Heart left ventricle (tissue), 16 donors: ENCODE measurements around the gene VGLL4. TPM values are rescaled to one million over a fixed set of nuclear protein-coding genes. Genes with fewer than 3 reads are reported as not detected.

Source experiments
- ATAC-seq, 4 donors: fragments of 200-7000 bp; cut with Tn5 transposase; one replicate each; pipeline ENCODE4 v1.9.1; 2020 to 2022; ENCODE audit warnings: moderate library complexity in 4 of 4, mild to moderate bottlenecking in 3 of 4, moderate number of reproducible peaks in 1 of 4
- DNase-seq, 5 donors: peaks; one replicate each; pipeline ENCODE4 v3.0.0-alpha.2; 2020
- H3K27ac ChIP-seq, 12 donors: fragments of 200-600 bp; sonication (generic) in 4 of 12; one replicate each; pipeline versions ENCODE4 v1.5.0 to v1.8.0; 2016 to 2022; ENCODE audit warnings: mild to moderate bottlenecking in 2 of 12
- H3K27me3 ChIP-seq, 9 donors: fragments of 200-600 bp; sonication (generic) in 2 of 9; one replicate each; pipeline versions ENCODE4 v1.5.1 to v1.8.0; 2016 to 2022; ENCODE audit warnings: mild to moderate bottlenecking in 3 of 9
- H3K36me3 ChIP-seq, 9 donors: fragments of 200-600 bp; sonication (generic) in 2 of 9; one replicate each; pipeline versions ENCODE4 v1.5.0 to v1.8.0; 2018 to 2022; ENCODE audit warnings: mild to moderate bottlenecking in 2 of 9
- H3K4me1 ChIP-seq, 12 donors: fragments of 200-600 bp; sonication (generic) in 4 of 12; one replicate each; pipeline versions ENCODE4 v1.5.0 to v1.8.0; 2016 to 2022; ENCODE audit warnings: mild to moderate bottlenecking in 3 of 12
- H3K4me3 ChIP-seq, 12 donors: fragments of 200-600 bp; sonication (generic) in 4 of 12; one replicate each; pipeline versions ENCODE4 v1.5.0 to v1.8.0; 2017 to 2022; ENCODE audit warnings: mild to moderate bottlenecking in 9 of 12, moderate library complexity in 4 of 12
- H3K9me3 ChIP-seq, 12 donors: fragments of 200-600 bp; sonication (generic) in 4 of 12; one replicate each; pipeline versions ENCODE4 v1.5.0 to v1.8.0; 2016 to 2022; ENCODE audit warnings: mild to moderate bottlenecking in 1 of 12
- POLR2A ChIP-seq, 2 donors: fragments of 450-650 bp; IDR thresholded peaks; one replicate each; pipeline ENCODE4 v1.6.1; 2017; ENCODE audit warnings: antibody characterized with exemption in 2 of 2, mild to moderate bottlenecking in 2 of 2, moderate library complexity in 2 of 2
- WGBS, 4 donors: extraction: QIAGEN DNeasy Blood & Tissue Kit in 2 of 4; methylation state at CpG; one replicate each; pipeline versions ENCODE4 v1.1.5 to v1.1.7; 2013 to 2018; 5-methylcytosine and 5-hydroxymethylcytosine counted together
- intact Hi-C, 10 donors: fragments of 100-400 bp; cut with DNase I; formaldehyde crosslinking; loops; one replicate each; pipeline versions ENCODE4 v1.11.1 to v1.14.2; 2022
- polyA plus RNA-seq, 2 donors: library from polyadenylated mRNA; stranded (reverse); fragments of 200-250 nt; gene quantifications; one replicate each; pipeline ENCODE4 v1.2.3, GENCODE V29; 2013
- total RNA-seq, 9 donors: library from RNA; depleted of rRNA in 2 of 9; stranded (reverse); fragments of >200 nt in 2 of 9; fragmentation: NEBNext Ultra II Directional in 3 of 9; extraction: Animal tissue kit (Norgen Biotek cat#: 25700) in 3 of 9; gene quantifications; one replicate each; pipeline versions ENCODE4 v1.1.0 to v1.2.4, GENCODE V29; 2016 to 2023
- TF ChIP-seq, protein P1 (sequence below), 12 donors: fragments of 200-600 bp; sonication (generic) in 4 of 12; IDR thresholded peaks; one replicate each; pipeline versions ENCODE4 v1.5.0 to v1.8.0; 2018 to 2022; ENCODE audit warnings: antibody characterized with exemption in 12 of 12, mild to moderate bottlenecking in 5 of 12
- donor health status: ischemic (EF 13 %, LVEDD 7.1; RV severe dilation, severe dysfunction).
- donor health status: healthy with polysubstance abuse.
- donor health status: DM: no; HTN: yes; CAD: no.
- donor health status: DM: no; HTN: no; CAD: no.
- donor health status: ischemic (EF 25% LVEDD 6.9; RV normal size, moderate dysfunction).
- donor health status: ischemic (EF 25% LVEDD 5.7; RV mildly dilated, moderate dysfunction).
- donor health status: healthy.
- donor health status: DM: yes; HTN: yes; CAD: no.
- donor health status: ischemic (EF 35%, LVEDD 5.7; RV mildly dilated, moderate dysfunction).
- donor health status: nonischemic (EF 11% LVEDD 7.7; RV severe dilation, severe dysfunction).
- donor health status: DM: yes; HTN: yes; CAD: no.
- donor health status: PGD.
- donor health status: ischemic (EF 29% LVEDD 5.4; RV normal size, mild dysfunction).
- donor health status: nonischemic (EF 23%, LVEDD 6.1; RV moderate dilation, normal function).

VGLL4 gene
- total and polyA plus RNA-seq, 11 donors, result 24.0 to 40.4 (median 27.0) TPM

DNA sequence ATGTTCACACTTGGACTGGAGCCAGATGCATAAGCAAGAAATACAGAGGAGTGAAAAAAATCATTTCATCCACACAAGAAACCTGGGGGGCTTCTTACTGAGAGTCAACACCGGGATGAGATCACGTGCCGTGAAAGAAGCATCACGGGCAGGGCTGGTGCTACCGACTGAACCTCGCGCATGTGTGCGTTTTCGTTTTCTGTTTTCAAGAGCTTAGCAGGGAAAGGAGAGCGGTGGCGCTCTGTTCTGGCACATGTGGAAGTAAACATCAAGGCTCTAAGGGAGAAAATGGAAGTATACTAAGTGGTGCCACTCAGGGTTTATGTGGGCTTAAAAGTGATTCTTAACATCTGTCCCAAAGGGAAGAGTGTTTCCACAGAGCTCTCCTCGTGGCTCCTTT lies 55.9 kb downstream of the VGLL4 start:
- no peak for ATAC-seq
- intact Hi-C loops, result loop anchor here in 3 of 10 donors (10.0 kb wide), 1 partner anchor 47 kb away; no protein-coding TSS in a partner anchor

DNA sequence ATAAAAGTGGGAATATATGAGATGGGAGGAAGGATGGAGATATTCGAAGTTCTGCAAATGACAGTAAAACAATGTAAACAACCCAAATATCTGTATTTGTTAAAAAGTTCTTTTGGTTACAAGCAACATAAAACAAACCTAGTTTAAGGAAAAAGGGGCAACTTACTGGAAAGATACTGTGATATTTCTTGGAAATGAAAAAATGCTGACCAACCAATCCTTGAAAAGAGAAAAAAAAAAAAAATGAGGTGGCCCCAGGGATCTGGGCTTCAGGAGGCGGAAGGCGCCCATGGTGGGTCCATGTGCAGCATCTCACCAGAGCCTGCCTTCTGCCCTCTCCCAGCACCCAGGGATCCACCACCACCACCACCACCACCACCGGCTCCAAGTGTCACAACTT lies 59.1 kb downstream of the VGLL4 start:
- Histone ChIP-seq H3K27me3 (no peaks in the 10 kb centered on the region), H3K36me3 (peaks cover 0 to 5% (median 0%) of the 10 kb centered on the region in 9 donors), H3K4me1 (peaks cover 26 to 93% (median 65%) of the 10 kb centered on the region in 12 donors), H3K27ac (peak overlapping the region in 1 of 12 donors; percentile 20), H3K9me3 (no peaks in the 10 kb centered on the region), H3K4me3 (no peak overlapping the region)
- intact Hi-C loops, result loop anchor here in 4 of 10 donors (5.0 to 10.0 kb wide), 2 partner anchors 50 to 58 kb away; partner anchors contain the start of gene VGLL4 (in 1 of the 4)
- no peak for DNase-seq
- no peak for ATAC-seq
- TF ChIP-seq, protein P1, sequence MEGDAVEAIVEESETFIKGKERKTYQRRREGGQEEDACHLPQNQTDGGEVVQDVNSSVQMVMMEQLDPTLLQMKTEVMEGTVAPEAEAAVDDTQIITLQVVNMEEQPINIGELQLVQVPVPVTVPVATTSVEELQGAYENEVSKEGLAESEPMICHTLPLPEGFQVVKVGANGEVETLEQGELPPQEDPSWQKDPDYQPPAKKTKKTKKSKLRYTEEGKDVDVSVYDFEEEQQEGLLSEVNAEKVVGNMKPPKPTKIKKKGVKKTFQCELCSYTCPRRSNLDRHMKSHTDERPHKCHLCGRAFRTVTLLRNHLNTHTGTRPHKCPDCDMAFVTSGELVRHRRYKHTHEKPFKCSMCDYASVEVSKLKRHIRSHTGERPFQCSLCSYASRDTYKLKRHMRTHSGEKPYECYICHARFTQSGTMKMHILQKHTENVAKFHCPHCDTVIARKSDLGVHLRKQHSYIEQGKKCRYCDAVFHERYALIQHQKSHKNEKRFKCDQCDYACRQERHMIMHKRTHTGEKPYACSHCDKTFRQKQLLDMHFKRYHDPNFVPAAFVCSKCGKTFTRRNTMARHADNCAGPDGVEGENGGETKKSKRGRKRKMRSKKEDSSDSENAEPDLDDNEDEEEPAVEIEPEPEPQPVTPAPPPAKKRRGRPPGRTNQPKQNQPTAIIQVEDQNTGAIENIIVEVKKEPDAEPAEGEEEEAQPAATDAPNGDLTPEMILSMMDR (IDR thresholded peaks at IDR 0.05), result no peak
- TF ChIP-seq POLR2A (IDR thresholded peaks at IDR 0.05), result no peak
- WGBS, 4 donors, result 74 to 92% (median 86%) methylated on average over 4 of the region's 4 CpGs

More for the DNA sequence above, 55.9 kb downstream of the VGLL4 start:
- no peaks in the 10 kb centered on the region for H3K27me3 ChIP-seq
- H3K4me3 ChIP-seq, result no peak overlapping the region
- no peak for DNase-seq
- WGBS, 4 donors, result 84 to 90% (median 88%) methylated on average over 12 of the region's 12 CpGs
- TF ChIP-seq, protein P1 (IDR thresholded peaks at IDR 0.05), result no peak
- TF ChIP-seq POLR2A (IDR thresholded peaks at IDR 0.05), result no peak
- peak overlapping the region in 4 of 12 donors; percentile 20 to 84 (median 74) for H3K27ac ChIP-seq
- H3K9me3 ChIP-seq, result no peaks in the 10 kb centered on the region
- H3K36me3 ChIP-seq, result no peaks in the 10 kb centered on the region
- peaks cover 27 to 94% (median 74%) of the 10 kb centered on the region in 12 donors for H3K4me1 ChIP-seq

DNA sequence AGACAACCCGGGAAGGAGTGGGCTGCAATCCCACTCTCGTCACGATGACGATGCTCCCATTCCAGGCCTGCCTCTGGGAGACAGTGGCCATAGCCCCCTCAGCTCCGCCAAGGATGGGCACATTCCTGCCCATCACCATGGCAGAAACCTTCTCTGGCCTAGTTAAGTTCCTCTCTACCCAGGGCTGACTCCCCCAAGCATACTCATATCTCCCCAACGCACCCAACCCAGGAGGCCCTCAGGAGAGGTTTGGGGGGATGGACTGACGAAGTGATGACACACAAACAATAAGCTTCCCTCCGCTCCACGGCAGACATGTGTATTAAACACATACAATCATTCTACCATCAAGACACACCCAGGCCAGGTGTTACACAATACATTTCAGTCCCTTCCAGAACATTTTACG lies 60.1 kb downstream of the VGLL4 start:
- no peaks in the 10 kb centered on the region for H3K9me3 ChIP-seq
- H3K4me1 ChIP-seq, result peaks cover 22 to 83% (median 56%) of the 10 kb centered on the region in 12 donors
- H3K27me3 ChIP-seq, result no peaks in the 10 kb centered on the region
- intact Hi-C loops, result loop anchor here in 4 of 10 donors (5.0 to 10.0 kb wide), 2 partner anchors 51 to 59 kb away; partner anchors contain the start of gene VGLL4 (in 1 of the 4)
- H3K4me3 ChIP-seq, result no peak overlapping the region
- WGBS, 4 donors, result 37 to 45% (median 40%) methylated on average over 10 of the region's 10 CpGs
- H3K36me3 ChIP-seq, result peaks cover 0 to 5% (median 0%) of the 10 kb centered on the region in 9 donors
- TF ChIP-seq POLR2A (IDR thresholded peaks at IDR 0.05), result no peak
- TF ChIP-seq, protein P1 (IDR thresholded peaks at IDR 0.05), result no peak
- DNase-seq (no peak), ATAC-seq (peak in 2 of 4 donors; percentile 3 to 11)
- peak overlapping the region in 10 of 12 donors; percentile 17 to 80 (median 71) for H3K27ac ChIP-seq

DNA sequence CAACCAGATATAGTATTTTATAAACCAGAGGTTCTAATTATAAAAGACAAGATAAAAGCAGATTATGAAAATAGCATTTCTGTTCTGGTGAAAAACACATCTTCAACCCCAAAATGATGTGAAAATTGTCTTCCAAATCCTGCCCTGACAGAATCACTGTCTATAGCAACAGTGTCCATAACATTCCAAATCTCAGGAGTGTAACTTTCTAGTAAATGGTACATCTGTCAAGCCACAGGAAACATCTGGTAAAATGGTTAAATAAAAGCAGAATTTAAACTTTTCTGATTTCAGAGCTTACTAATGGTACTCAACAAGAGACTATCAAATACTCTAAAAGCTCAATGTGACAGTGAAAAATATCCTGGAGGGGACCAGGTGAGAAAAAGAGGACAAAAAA lies 60.5 kb downstream of the VGLL4 start:
- intact Hi-C loops, result loop anchor here in 4 of 10 donors (5.0 to 10.0 kb wide), 2 partner anchors 52 to 59 kb away; partner anchors contain the start of gene VGLL4 (in 1 of the 4)
- H3K4me1 ChIP-seq, result peaks cover 18 to 80% (median 52%) of the 10 kb centered on the region in 12 donors
- no peak for TF ChIP-seq POLR2A (IDR thresholded peaks at IDR 0.05)
- TF ChIP-seq, protein P1 (IDR thresholded peaks at IDR 0.05), result no peak

More for the DNA sequence above, 60.5 kb downstream of the VGLL4 start:
- peak overlapping the region in 2 of 12 donors; percentile 43 to 59 for H3K4me3 ChIP-seq
- peak overlapping the region in 10 of 12 donors; percentile 17 to 80 (median 74) for H3K27ac ChIP-seq
- peaks cover 0 to 5% (median 0%) of the 10 kb centered on the region in 9 donors for H3K36me3 ChIP-seq
- no peaks in the 10 kb centered on the region for H3K27me3 ChIP-seq
- DNase-seq (no peak), ATAC-seq (peak in 2 of 4 donors; percentile 8 to 28)
- no peaks in the 10 kb centered on the region for H3K9me3 ChIP-seq
